Neutrophil (primary cell): ENCODE measurements around the gene FKBP11.

Experiments
- H3K27ac ChIP-seq: fragments of 200-600 bp; sonication (generic); 2 replicates; pipeline ENCODE4 v1.5.1; 2016; ENCODE audit warnings: mild to moderate bottlenecking, moderate library complexity
- H3K27me3 ChIP-seq: fragments of 200-600 bp; sonication (generic); 2 replicates; pipeline ENCODE4 v1.6.0; 2016; ENCODE audit warnings: mild to moderate bottlenecking
- H3K36me3 ChIP-seq: fragments of 200-600 bp; sonication (generic); 2 replicates; pipeline ENCODE4 v1.5.1; 2017
- H3K4me1 ChIP-seq, 2 experiments: fragments of 200-600 bp in 1 of 2; sonication (generic) in 1 of 2; 1 replicate in 1 of 2; 2 replicates in 1 of 2; pipeline versions ENCODE4 v1.5.1 to v1.6.1; 2013 to 2016; ENCODE audit warnings: low read depth in 1 of 2, low read length in 1 of 2, mild to moderate bottlenecking in 1 of 2, moderate library complexity in 1 of 2; ENCODE audit not compliant: control insufficient read depth in 1 of 2, insufficient read depth in 1 of 2
- H3K4me3 ChIP-seq, 2 experiments: fragments of 200-600 bp in 1 of 2; sonication (generic) in 1 of 2; 1 replicate in 1 of 2; 2 replicates in 1 of 2; pipeline ENCODE4 v1.5.1; 2013 to 2016; ENCODE audit warnings: low read depth in 1 of 2, low read length in 1 of 2, mild to moderate bottlenecking in 1 of 2, moderate library complexity in 1 of 2
- H3K9me3 ChIP-seq: fragments of 200-600 bp; sonication (generic); 2 replicates; pipeline ENCODE4 v1.5.1; 2016
- TF ChIP-seq, protein P1 (sequence below): fragments of 200-600 bp; sonication (generic); IDR thresholded peaks from 2 replicates; pipeline ENCODE4 v1.5.1; 2016; ENCODE audit warnings: antibody characterized with exemption

The FKBP11 gene

DNA sequence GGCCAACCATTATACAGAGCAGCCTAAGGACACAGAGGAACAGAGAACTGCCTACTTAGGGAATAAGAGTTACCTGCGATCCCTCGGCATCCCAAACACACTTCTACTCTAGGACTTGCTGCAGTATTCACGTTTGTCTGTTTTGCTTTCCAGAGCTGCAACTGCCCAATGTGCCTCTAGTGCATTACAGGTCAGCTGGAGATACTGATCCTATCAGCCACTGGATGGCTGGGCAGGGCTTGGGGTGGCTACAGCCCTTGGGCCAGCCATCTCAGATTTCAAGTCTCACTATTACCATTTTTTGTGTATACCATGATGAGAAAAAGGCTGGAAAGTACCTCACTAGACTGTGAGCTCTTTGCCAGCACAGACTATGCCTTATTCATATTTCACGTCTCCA is 27.4 kb upstream of the FKBP11 start:
- Histone ChIP-seq H3K27ac (no peak overlapping the region), H3K4me3 (no peak overlapping the region), H3K4me1 (peaks cover 34 to 36% of the 10 kb centered on the region in 2 experiments), H3K9me3 (no peaks in the 10 kb centered on the region), H3K27me3 (no peaks in the 10 kb centered on the region), H3K36me3 (peaks cover 13% of the 10 kb centered on the region)
- TF ChIP-seq, protein P1, sequence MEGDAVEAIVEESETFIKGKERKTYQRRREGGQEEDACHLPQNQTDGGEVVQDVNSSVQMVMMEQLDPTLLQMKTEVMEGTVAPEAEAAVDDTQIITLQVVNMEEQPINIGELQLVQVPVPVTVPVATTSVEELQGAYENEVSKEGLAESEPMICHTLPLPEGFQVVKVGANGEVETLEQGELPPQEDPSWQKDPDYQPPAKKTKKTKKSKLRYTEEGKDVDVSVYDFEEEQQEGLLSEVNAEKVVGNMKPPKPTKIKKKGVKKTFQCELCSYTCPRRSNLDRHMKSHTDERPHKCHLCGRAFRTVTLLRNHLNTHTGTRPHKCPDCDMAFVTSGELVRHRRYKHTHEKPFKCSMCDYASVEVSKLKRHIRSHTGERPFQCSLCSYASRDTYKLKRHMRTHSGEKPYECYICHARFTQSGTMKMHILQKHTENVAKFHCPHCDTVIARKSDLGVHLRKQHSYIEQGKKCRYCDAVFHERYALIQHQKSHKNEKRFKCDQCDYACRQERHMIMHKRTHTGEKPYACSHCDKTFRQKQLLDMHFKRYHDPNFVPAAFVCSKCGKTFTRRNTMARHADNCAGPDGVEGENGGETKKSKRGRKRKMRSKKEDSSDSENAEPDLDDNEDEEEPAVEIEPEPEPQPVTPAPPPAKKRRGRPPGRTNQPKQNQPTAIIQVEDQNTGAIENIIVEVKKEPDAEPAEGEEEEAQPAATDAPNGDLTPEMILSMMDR: no peak

DNA sequence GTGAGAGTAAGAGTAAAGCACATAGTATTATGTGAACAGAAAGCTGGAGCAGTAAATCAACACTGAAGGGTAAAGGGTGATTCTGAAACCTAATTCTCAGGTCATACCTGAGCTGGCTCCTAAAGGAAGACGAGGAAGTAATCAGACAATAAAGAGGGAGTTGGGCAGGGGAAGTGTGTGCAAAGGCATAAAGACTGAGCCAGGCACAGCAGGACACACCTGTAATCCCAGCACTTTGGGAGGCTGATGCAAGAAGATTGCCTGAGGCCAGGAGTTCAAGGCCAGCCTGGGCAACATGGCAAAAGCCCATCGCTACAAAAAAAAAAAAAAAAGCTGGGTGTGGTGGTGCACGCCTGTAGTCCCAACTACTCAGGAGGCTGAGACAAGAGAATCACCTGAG is 22.4 kb upstream of the FKBP11 start:
- Histone ChIP-seq H3K27me3 (no peaks in the 10 kb centered on the region), H3K27ac (no peak overlapping the region), H3K4me1 (no peaks in the 10 kb centered on the region), H3K9me3 (no peaks in the 10 kb centered on the region), H3K4me3 (no peak overlapping the region), H3K36me3 (peaks cover 23% of the 10 kb centered on the region)
- TF ChIP-seq, protein P1: no peak

DNA sequence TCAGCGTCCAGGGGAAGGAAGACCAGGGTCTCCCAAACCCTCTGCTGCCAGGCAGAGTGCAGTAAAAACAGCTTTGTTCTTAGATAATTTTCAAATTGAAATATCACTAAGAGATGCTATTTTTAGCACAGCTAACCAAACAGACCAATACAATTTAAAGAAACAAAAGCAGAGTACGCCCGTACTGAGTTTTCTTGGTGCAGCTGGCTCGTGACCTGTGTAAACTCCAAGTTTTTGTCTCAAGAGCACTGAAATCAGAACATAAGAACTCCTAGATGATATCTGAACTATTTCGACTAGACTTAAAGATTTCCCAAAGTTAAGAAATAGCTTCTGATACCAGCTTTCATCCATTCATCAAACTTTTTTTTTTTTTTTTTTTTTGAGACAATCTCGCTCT is 21.7 kb upstream of the FKBP11 start:
- Histone ChIP-seq H3K36me3 (peaks cover 25% of the 10 kb centered on the region), H3K4me1 (no peaks in the 10 kb centered on the region), H3K27me3 (no peaks in the 10 kb centered on the region), H3K27ac (no peak overlapping the region), H3K9me3 (no peaks in the 10 kb centered on the region), H3K4me3 (no peak overlapping the region)
- TF ChIP-seq, protein P1: no peak

DNA sequence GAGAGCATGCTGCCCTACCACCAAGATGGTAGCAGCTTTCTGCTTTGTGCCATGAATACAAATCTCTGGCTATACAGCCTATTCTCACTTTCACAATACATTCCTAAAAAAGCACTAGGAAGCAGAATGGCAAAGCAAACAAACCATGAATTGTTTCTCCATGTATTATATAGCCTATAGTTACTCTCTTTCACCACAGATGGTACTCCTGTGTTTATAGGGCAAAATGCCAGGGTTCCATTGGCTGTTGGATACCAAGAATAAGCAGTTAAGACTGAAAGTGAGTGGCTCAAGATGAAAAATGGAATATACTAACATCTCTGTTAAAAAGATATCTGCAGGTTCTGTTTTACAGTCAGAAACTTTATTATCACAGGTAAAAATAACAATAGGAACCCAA is 20.9 kb upstream of the FKBP11 start:
- Histone ChIP-seq H3K27me3 (no peaks in the 10 kb centered on the region), H3K4me3 (no peak overlapping the region), H3K27ac (no peak overlapping the region), H3K9me3 (no peaks in the 10 kb centered on the region), H3K4me1 (no peaks in the 10 kb centered on the region), H3K36me3 (peaks cover 27% of the 10 kb centered on the region)
- TF ChIP-seq, protein P1: no peak

DNA sequence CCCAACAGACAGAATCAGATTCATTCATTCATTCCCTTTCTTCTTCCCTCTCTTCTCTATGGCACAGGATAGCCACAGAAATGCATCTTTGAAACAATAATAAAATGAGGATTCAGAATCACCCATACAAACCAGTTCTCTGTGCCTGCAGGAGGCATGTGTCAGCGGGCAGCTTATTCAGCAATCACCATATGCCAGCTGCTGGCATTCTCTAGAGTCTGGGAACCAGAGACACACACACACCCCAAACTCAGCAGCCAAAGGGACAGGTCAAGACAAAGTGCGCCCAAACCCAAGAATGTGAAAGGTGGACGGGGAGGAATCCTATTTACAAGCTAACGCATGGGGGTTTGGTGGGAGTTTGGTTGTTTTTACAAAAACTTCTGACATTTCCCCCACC is 17.9 kb upstream of the FKBP11 start:
- Histone ChIP-seq H3K27me3 (no peaks in the 10 kb centered on the region), H3K4me1 (no peaks in the 10 kb centered on the region), H3K4me3 (no peak overlapping the region), H3K27ac (no peak overlapping the region), H3K36me3 (peaks cover 57% of the 10 kb centered on the region), H3K9me3 (no peaks in the 10 kb centered on the region)
- TF ChIP-seq, protein P1: no peak

DNA sequence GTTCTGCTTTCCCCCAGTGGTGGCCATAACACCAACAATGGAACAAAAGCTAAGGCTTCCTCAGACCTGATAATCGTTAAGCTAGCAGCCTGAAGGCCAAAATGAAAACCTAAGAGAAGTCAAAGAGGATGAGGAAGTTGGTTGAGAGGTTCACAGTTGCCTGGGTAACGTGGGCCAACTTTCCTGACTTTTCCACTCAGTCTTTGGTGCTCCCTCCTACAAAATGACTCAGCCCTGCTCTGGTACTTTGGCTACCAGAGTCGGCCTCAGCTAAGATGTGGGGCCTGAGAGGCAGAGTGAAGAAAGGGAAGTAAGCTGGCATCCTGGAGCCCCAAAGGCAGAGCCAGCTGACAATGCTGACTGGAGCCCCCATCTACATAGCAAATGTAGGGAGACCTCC is 14.9 kb upstream of the FKBP11 start:
- Histone ChIP-seq H3K9me3 (no peaks in the 10 kb centered on the region), H3K27me3 (no peaks in the 10 kb centered on the region), H3K4me1 (no peaks in the 10 kb centered on the region), H3K4me3 (no peak overlapping the region), H3K36me3 (peaks cover 77% of the 10 kb centered on the region), H3K27ac (peak overlapping the region; percentile 19)
- TF ChIP-seq, protein P1: no peak
